ENCODE results near the gene CLIP1. TPM values are rescaled to one million over a fixed set of nuclear protein-coding genes. Genes with fewer than 3 reads are reported as not detected.
A peak's percentile ranks its signal among the peaks of the same experiment; 100 is the strongest.

CLIP1 gene
- total RNA-seq, 1 donor from 2014 or later: 135 TPM

GRCh38 chr12:122413516-122414404 lies 8.7 kb downstream of the CLIP1 start:
- H3K4me3 ChIP-seq: no peak overlapping the region
- H3K4me1 ChIP-seq: peaks cover 43% of the 10 kb centered on the region
- TF ChIP-seq POLR2A (IDR thresholded peaks at IDR 0.05) (no peak), CTCF (IDR thresholded peaks at IDR 0.05) (no peak), POLR2AphosphoS5 (IDR thresholded peaks at IDR 0.05; ENCODE audit: insufficient read depth in 1 of 2, low read depth in 1 of 2) (no peak)
- H3K36me3 ChIP-seq: no peaks in the 10 kb centered on the region
- H3K27ac ChIP-seq: peak overlapping the region; percentile 79
- intact Hi-C loops (cut with DNase I): no loop called here
- no peaks in the 10 kb centered on the region for H3K27me3 ChIP-seq
- no peak for DNase-seq (ENCODE audit: extremely low spot score in 2 of 2)
- no peaks in the 10 kb centered on the region for H3K9me3 ChIP-seq

GRCh38 chr12:122412851-122413433 lies 9.5 kb downstream of the CLIP1 start:
- Histone ChIP-seq H3K27ac (peak overlapping the region; percentile 79), H3K4me1 (peaks cover 35% of the 10 kb centered on the region), H3K27me3 (no peaks in the 10 kb centered on the region), H3K36me3 (no peaks in the 10 kb centered on the region), H3K4me3 (no peak overlapping the region), H3K9me3 (no peaks in the 10 kb centered on the region)
- intact Hi-C loops (cut with DNase I): no loop called here
- no peak for TF ChIP-seq POLR2AphosphoS5 (IDR thresholded peaks at IDR 0.05; ENCODE audit: insufficient read depth in 1 of 2, low read depth in 1 of 2)
- TF ChIP-seq CTCF (IDR thresholded peaks at IDR 0.05): no peak
- TF ChIP-seq POLR2A (IDR thresholded peaks at IDR 0.05): no peak
- DNase-seq (ENCODE audit: extremely low spot score in 2 of 2): no peak

GRCh38 chr12:122411537-122411936 lies 10.9 kb downstream of the CLIP1 start:
- no peak overlapping the region for H3K4me3 ChIP-seq
- no peaks in the 10 kb centered on the region for H3K9me3 ChIP-seq
- H3K27me3 ChIP-seq: no peaks in the 10 kb centered on the region
- DNase-seq (ENCODE audit: extremely low spot score in 2 of 2): no peak
- H3K27ac ChIP-seq: peak overlapping the region; percentile 79
- H3K36me3 ChIP-seq: no peaks in the 10 kb centered on the region
- H3K4me1 ChIP-seq: peaks cover 32% of the 10 kb centered on the region
- intact Hi-C loops (cut with DNase I): no loop called here
- no peak for TF ChIP-seq POLR2A (IDR thresholded peaks at IDR 0.05)
- TF ChIP-seq POLR2AphosphoS5 (IDR thresholded peaks at IDR 0.05; ENCODE audit: insufficient read depth in 1 of 2, low read depth in 1 of 2): no peak
- no peak for TF ChIP-seq CTCF (IDR thresholded peaks at IDR 0.05)

- no peaks in the 10 kb centered on the region for H3K27me3 ChIP-seq
- intact Hi-C loops (cut with DNase I): no loop called here
- DNase-seq (ENCODE audit: extremely low spot score in 2 of 2): no peak
- H3K27ac ChIP-seq: peak overlapping the region; percentile 16
- H3K36me3 ChIP-seq: no peaks in the 10 kb centered on the region
- H3K4me1 ChIP-seq: peaks cover 24% of the 10 kb centered on the region
- no peak overlapping the region for H3K4me3 ChIP-seq
- TF ChIP-seq CTCF (IDR thresholded peaks at IDR 0.05): no peak
- TF ChIP-seq POLR2AphosphoS5 (IDR thresholded peaks at IDR 0.05; ENCODE audit: insufficient read depth in 1 of 2, low read depth in 1 of 2): no peak
- TF ChIP-seq POLR2A (IDR thresholded peaks at IDR 0.05): no peak
- no peaks in the 10 kb centered on the region for H3K9me3 ChIP-seq
Measured at GRCh38 chr12:122407208-122407607, 15.3 kb downstream of the CLIP1 start.

GRCh38 chr12:122406701-122407164 lies 15.7 kb downstream of the CLIP1 start:
- H3K27ac ChIP-seq: no peak overlapping the region

More at GRCh38 chr12:122406701-122407164, 15.7 kb downstream of the CLIP1 start:
- DNase-seq (ENCODE audit: extremely low spot score in 2 of 2): no peak
- intact Hi-C loops (cut with DNase I): no loop called here
- Histone ChIP-seq H3K27me3 (no peaks in the 10 kb centered on the region), H3K4me1 (peaks cover 22% of the 10 kb centered on the region), H3K4me3 (no peak overlapping the region), H3K36me3 (no peaks in the 10 kb centered on the region), H3K9me3 (no peaks in the 10 kb centered on the region)
- TF ChIP-seq CTCF (IDR thresholded peaks at IDR 0.05) (no peak), POLR2A (IDR thresholded peaks at IDR 0.05) (no peak), POLR2AphosphoS5 (IDR thresholded peaks at IDR 0.05; ENCODE audit: insufficient read depth in 1 of 2, low read depth in 1 of 2) (no peak)

Measured in vagina (tissue), 2 donors.